ENCODE measurements around the gene RAB1A. TPM values are rescaled to one million over a fixed set of nuclear protein-coding genes. Genes with fewer than 3 reads are reported as not detected.
A peak's percentile ranks its signal among the peaks of the same experiment; 100 is the strongest.

Gene RAB1A
- total and polyA plus RNA-seq, 9 of the 15 experiments (the other 6 are each of a cell fraction or from before 2014, with no cell fraction given) = 43.8 to 163 (median 67.7) TPM

- POLR2A ChIA-PET = interaction anchor here (0.6 to 2.3 kb wide), 12 partner anchors 10 to 404 kb away, joined by 3 to 9 read pairs (median 4); partner anchors contain the start of genes RAB1A and SERTAD2
- Histone ChIP-seq H3K9me1 (ENCODE audit: control insufficient read depth, insufficient read depth, low read length) (no peaks in the 10 kb centered on the region), H3K4me2 (ENCODE audit: insufficient read depth, low read length) (peak overlapping the region; percentile 81), H3K9me3 (replicated peaks; ENCODE audit: control insufficient read depth, insufficient read depth, low read depth, low read length) (no peaks in the 10 kb centered on the region), H3K79me2 (ENCODE audit: control insufficient read depth, insufficient read depth, low read length) (peaks cover 24% of the 10 kb centered on the region), H3K27ac (ENCODE audit: extremely low read depth, low read depth, low read length) (peak overlapping the region; percentile 81), H3K27me3 (ENCODE audit: control insufficient read depth in 2 of 2, insufficient read depth in 2 of 2, low read length in 2 of 2) (no peaks in the 10 kb centered on the region), H3K36me3 (ENCODE audit: control insufficient read depth, insufficient read depth, low read length) (no peaks in the 10 kb centered on the region; the same call in 2 of the 3 replicates), H2AFZ (ENCODE audit: low read depth, low read length) (peak overlapping the region; percentile 95), H3K4me1 (replicated peaks in 1 of 2; ENCODE audit: control insufficient read depth in 2 of 2, insufficient read depth in 2 of 2, low read length in 2 of 2) (peaks cover 12 to 33% of the 10 kb centered on the region in 2 experiments; a peak in 4 of 5 replicates), H3K9ac (ENCODE audit: insufficient read depth in 1 of 2, low read depth in 2 of 2, low read length in 2 of 2) (peak overlapping the region; percentile 64 to 94), H4K20me1 (replicated peaks; ENCODE audit: control insufficient read depth, insufficient read depth, low read length) (peaks cover 10% of the 10 kb centered on the region), H3K4me3 (peak overlapping the region; percentile 73)
- WGBS (ENCODE audit: insufficient coverage, low coverage, missing lambda C conversion rate) = 0% methylated on average over 4 of the region's 5 CpGs
- peak; percentile 85 for FAIRE-seq
- no peak for ATAC-seq
- no peak for DNase-seq (ENCODE audit: extremely low read depth in 1 of 4, low spot score in 3 of 4)
- CTCF ChIA-PET (ENCODE audit: low intra/inter-chr PET ratio) = no interaction called here
- BruUV-seq (replicated peaks) = no TSS peak
- in situ Hi-C loops (cut with MboI) (no loop called here), intact Hi-C loops (cut with micrococcal nuclease) (loop anchor here (2.0 kb wide), 2 partner anchors 68 to 172 kb away; partner anchors contain the start of gene SLC1A4)
- TF ChIP-seq EHMT2 (IDR thresholded peaks at IDR 0.05) (no peak), NR4A1 (CRISPR knock-in tag; IDR thresholded peaks at IDR 0.05) (no peak), NR4A1 (tag; IDR thresholded peaks at IDR 0.05) (no peak), ZNF766 (CRISPR knock-in tag; conservative IDR thresholded peaks at IDR 0.05) (no peak), ELK1 (CRISPR knock-in tag; IDR thresholded peaks at IDR 0.05) (no peak), CTCFL (IDR thresholded peaks at IDR 0.05; ENCODE audit: borderline replicate concordance, insufficient read depth, low read depth, low read length, poor library complexity, severe bottlenecking) (no peak), DPF2 (IDR thresholded peaks at IDR 0.05) (peak; percentile 77; the same call in 1 of the 2 replicates), CSDE1 (IDR thresholded peaks at IDR 0.05) (no peak), LEF1 (IDR thresholded peaks at IDR 0.05) (peak; percentile 13; the same call in 1 of the 2 replicates), SMARCE1 (IDR thresholded peaks at IDR 0.05) (peak; percentile 27; the same call in 1 of the 2 replicates), ZBTB40 (IDR thresholded peaks at IDR 0.05) (peak; percentile 19; the same call in 1 of the 2 replicates), ZBTB40 (CRISPR knock-in tag; IDR thresholded peaks at IDR 0.05) (no peak)
These were observed 72.9 kb downstream of the RAB1A start for GRCh38 chr2:65057054-65057375.

Measured in K562 (cell line).